ENCODE data around the gene TMEM43. TPM values are rescaled to one million over a fixed set of nuclear protein-coding genes. Genes with fewer than 3 reads are reported as not detected.

TMEM43 gene
- total and polyA plus RNA-seq, 12 donors = 23.9 to 98.0 (median 38.2) TPM

GRCh38 chr3:14110699-14111098 lies 14.2 kb upstream of the TMEM43 start:
- H3K27ac ChIP-seq = no peak overlapping the region
- TF ChIP-seq, protein P1, sequence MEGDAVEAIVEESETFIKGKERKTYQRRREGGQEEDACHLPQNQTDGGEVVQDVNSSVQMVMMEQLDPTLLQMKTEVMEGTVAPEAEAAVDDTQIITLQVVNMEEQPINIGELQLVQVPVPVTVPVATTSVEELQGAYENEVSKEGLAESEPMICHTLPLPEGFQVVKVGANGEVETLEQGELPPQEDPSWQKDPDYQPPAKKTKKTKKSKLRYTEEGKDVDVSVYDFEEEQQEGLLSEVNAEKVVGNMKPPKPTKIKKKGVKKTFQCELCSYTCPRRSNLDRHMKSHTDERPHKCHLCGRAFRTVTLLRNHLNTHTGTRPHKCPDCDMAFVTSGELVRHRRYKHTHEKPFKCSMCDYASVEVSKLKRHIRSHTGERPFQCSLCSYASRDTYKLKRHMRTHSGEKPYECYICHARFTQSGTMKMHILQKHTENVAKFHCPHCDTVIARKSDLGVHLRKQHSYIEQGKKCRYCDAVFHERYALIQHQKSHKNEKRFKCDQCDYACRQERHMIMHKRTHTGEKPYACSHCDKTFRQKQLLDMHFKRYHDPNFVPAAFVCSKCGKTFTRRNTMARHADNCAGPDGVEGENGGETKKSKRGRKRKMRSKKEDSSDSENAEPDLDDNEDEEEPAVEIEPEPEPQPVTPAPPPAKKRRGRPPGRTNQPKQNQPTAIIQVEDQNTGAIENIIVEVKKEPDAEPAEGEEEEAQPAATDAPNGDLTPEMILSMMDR (IDR thresholded peaks at IDR 0.05) = no peak
- no peak for ATAC-seq
- no peaks in the 10 kb centered on the region for H3K4me1 ChIP-seq
- H3K4me3 ChIP-seq = no peak overlapping the region
- no peaks in the 10 kb centered on the region for H3K27me3 ChIP-seq
- peaks cover 0 to 52% (median 34%) of the 10 kb centered on the region in 9 donors for H3K36me3 ChIP-seq
- H3K9me3 ChIP-seq = no peaks in the 10 kb centered on the region
- intact Hi-C loops (cut with DNase I) = loop anchor here in 2 of 10 donors (5.0 to 10.0 kb wide), 2 partner anchors 213 to 216 kb away; no protein-coding TSS in a partner anchor
- WGBS, 2 donors = 72 to 78% methylated on average over 4 of the region's 4 CpGs
- no peak for DNase-seq

- Histone ChIP-seq H3K36me3 (peaks cover 0 to 66% (median 34%) of the 10 kb centered on the region in 9 donors), H3K9me3 (no peaks in the 10 kb centered on the region), H3K4me3 (no peak overlapping the region), H3K27me3 (no peaks in the 10 kb centered on the region), H3K27ac (no peak overlapping the region), H3K4me1 (peaks cover 0 to 12% (median 6%) of the 10 kb centered on the region in 9 donors)
- DNase-seq (no peak), ATAC-seq (no peak)
- intact Hi-C loops (cut with DNase I) = loop anchor here in 2 of 10 donors (5.0 to 10.0 kb wide), 2 partner anchors 217 to 219 kb away; no protein-coding TSS in a partner anchor
- WGBS, 2 donors = 93 to 94% methylated on average over 7 of the region's 7 CpGs
- TF ChIP-seq, protein P1 (IDR thresholded peaks at IDR 0.05) = peak in 5 of 9 donors; percentile 6 to 36 (median 14)
These were observed 10.8 kb upstream of the TMEM43 start for GRCh38 chr3:14113965-14114635.

- Histone ChIP-seq H3K27ac (no peak overlapping the region), H3K9me3 (no peaks in the 10 kb centered on the region), H3K4me3 (no peak overlapping the region), H3K4me1 (peaks cover 2 to 21% (median 7%) of the 10 kb centered on the region in 9 donors), H3K36me3 (peaks cover 0 to 73% (median 32%) of the 10 kb centered on the region in 9 donors), H3K27me3 (no peaks in the 10 kb centered on the region)
- ATAC-seq (no peak), DNase-seq (no peak)
- TF ChIP-seq, protein P1 (IDR thresholded peaks at IDR 0.05) = no peak
- intact Hi-C loops (cut with DNase I) = loop anchor here in 2 of 10 donors (5.0 to 10.0 kb wide), 2 partner anchors 220 to 223 kb away; no protein-coding TSS in a partner anchor
- 91% methylated on average over 10 of the region's 10 CpGs for WGBS, 2 donors
These were observed 7.1 kb upstream of the TMEM43 start for GRCh38 chr3:14117468-14118399.
